Cardiac muscle cell (in vitro differentiated cells and primary cell): Measurements from ENCODE around the gene PMEL. TPM values are rescaled to one million over a fixed set of nuclear protein-coding genes. Genes with fewer than 3 reads are reported as not detected.
"Not testable (repeated sequence)": the region's sequence is repeated elsewhere in the genome, so short reads cannot be mapped to it uniquely, and the experiment has no call there.

Experiments
- DNase-seq, 2 donors: peaks; one replicate each; pipeline versions ENCODE4 v3.0.0 to v3.0.0-alpha.2; 2010 to 2017; ENCODE audit warnings: low read depth in 1 of 2, low spot score in 1 of 2
- H3K27ac ChIP-seq: fragments of 200-600 bp; sonication (generic); 2 replicates; pipeline ENCODE4 v1.5.1; 2016
- H3K27me3 ChIP-seq: fragments of 200-600 bp; sonication (generic); 2 replicates; pipeline ENCODE4 v1.6.0; 2016; ENCODE audit warnings: control low read depth
- H3K36me3 ChIP-seq: fragments of 200-600 bp; sonication (generic); 2 replicates; pipeline ENCODE4 v1.5.1; 2016; ENCODE audit warnings: control low read depth
- H3K4me1 ChIP-seq: fragments of 200-600 bp; sonication (generic); 2 replicates; pipeline ENCODE4 v1.8.1; 2017; ENCODE audit warnings: low read depth, mild to moderate bottlenecking, mixed run types
- H3K4me3 ChIP-seq: fragments of 200-600 bp; sonication (generic); 2 replicates; pipeline ENCODE4 v1.5.1; 2016; ENCODE audit warnings: mild to moderate bottlenecking
- H3K9me3 ChIP-seq: fragments of 200-600 bp; sonication (generic); 2 replicates; pipeline ENCODE4 v1.5.1; 2017; ENCODE audit warnings: low read depth, mild to moderate bottlenecking, control low read depth
- CTCF ChIP-seq: IDR thresholded peaks from 2 replicates; pipeline ENCODE4 v1.5.1; 2012; ENCODE audit warnings: low read depth, mild to moderate bottlenecking, low read length
- polyA plus RNA-seq: library from polyadenylated mRNA; unstranded; fragments of >200 nt; fragmentation: Nextera tagmentation; extraction: Ambion mirVana; gene quantifications from 2 replicates; pipeline ENCODE4 v1.2.1, GENCODE V29; 2016
- total RNA-seq: library from RNA; depleted of rRNA; stranded (reverse); fragments of >200 nt; gene quantifications from 2 replicates; pipeline ENCODE4 v1.2.3, GENCODE V29; 2016

The PMEL gene
- total and polyA plus RNA-seq, 2 experiments from 2014 or later, result 11.3 to 15.5 TPM

GRCh38 chr12:55926738-55927587 lies 38.9 kb downstream of the PMEL start:
- H3K27me3 ChIP-seq, result no peaks in the 10 kb centered on the region
- peaks cover 13% of the 10 kb centered on the region for H3K4me1 ChIP-seq
- peak; percentile 74 for TF ChIP-seq CTCF

GRCh38 chr12:55925870-55926737 lies 39.7 kb downstream of the PMEL start:
- H3K4me1 ChIP-seq, result peaks cover 12% of the 10 kb centered on the region
- H3K4me3 ChIP-seq, result peak overlapping the region; percentile 79
- H3K36me3 ChIP-seq, result peaks cover 3% of the 10 kb centered on the region
- peak overlapping the region; percentile 85 for H3K27ac ChIP-seq
- no peak for TF ChIP-seq CTCF
- DNase-seq, result no peak
- H3K27me3 ChIP-seq, result no peaks in the 10 kb centered on the region
- H3K9me3 ChIP-seq, result no peaks in the 10 kb centered on the region

More at GRCh38 chr12:55926738-55927587, 38.9 kb downstream of the PMEL start:
- H3K4me3 ChIP-seq, result peak overlapping the region; percentile 79
- no peaks in the 10 kb centered on the region for H3K9me3 ChIP-seq
- H3K36me3 ChIP-seq, result no peaks in the 10 kb centered on the region
- peak overlapping the region; percentile 85 for H3K27ac ChIP-seq
- DNase-seq, result peak; percentile 92 to 95

GRCh38 chr12:55925371-55925770 lies 40.5 kb downstream of the PMEL start:
- Histone ChIP-seq H3K27ac (no peak overlapping the region), H3K27me3 (no peaks in the 10 kb centered on the region), H3K4me1 (peaks cover 8% of the 10 kb centered on the region), H3K36me3 (peaks cover 3% of the 10 kb centered on the region), H3K4me3 (no peak overlapping the region), H3K9me3 (no peaks in the 10 kb centered on the region)
- no peak for TF ChIP-seq CTCF
- DNase-seq, result no peak

- not testable (repeated sequence) for H3K9me3 ChIP-seq, H3K36me3 ChIP-seq, H3K27ac ChIP-seq, H3K27me3 ChIP-seq, DNase-seq, H3K4me1 ChIP-seq, H3K4me3 ChIP-seq
These were observed 42.2 kb downstream of the PMEL start for GRCh38 chr12:55923648-55924047.

GRCh38 chr12:55922126-55922525 lies 43.7 kb downstream of the PMEL start:
- Histone ChIP-seq H3K4me3 (no peak overlapping the region), H3K27ac (no peak overlapping the region), H3K36me3 (peaks cover 3% of the 10 kb centered on the region), H3K9me3 (no peaks in the 10 kb centered on the region), H3K4me1 (peaks cover 8% of the 10 kb centered on the region), H3K27me3 (no peaks in the 10 kb centered on the region)
- no peak for DNase-seq
- TF ChIP-seq CTCF, result no peak

GRCh38 chr12:55919032-55919431 lies 46.8 kb downstream of the PMEL start:
- not testable (repeated sequence) for H3K27ac ChIP-seq, H3K4me3 ChIP-seq, H3K36me3 ChIP-seq, H3K4me1 ChIP-seq, H3K27me3 ChIP-seq, H3K9me3 ChIP-seq
- DNase-seq, result peak in 1 of 2 donors; percentile 19
